CD4-positive, alpha-beta T cell treated with Interferon gamma for 1 hour (primary cell): ENCODE data around the gene PRPSAP2.
A peak's percentile ranks its signal among the peaks of the same experiment; 100 is the strongest.
"Not testable (repeated sequence)": the region's sequence is repeated elsewhere in the genome, so short reads cannot be mapped to it uniquely, and the experiment has no call there.

Experiments used
- DNase-seq: peaks from one replicate; pipeline ENCODE4 v3.0.0-alpha.2; 2020

PRPSAP2 gene

DNA sequence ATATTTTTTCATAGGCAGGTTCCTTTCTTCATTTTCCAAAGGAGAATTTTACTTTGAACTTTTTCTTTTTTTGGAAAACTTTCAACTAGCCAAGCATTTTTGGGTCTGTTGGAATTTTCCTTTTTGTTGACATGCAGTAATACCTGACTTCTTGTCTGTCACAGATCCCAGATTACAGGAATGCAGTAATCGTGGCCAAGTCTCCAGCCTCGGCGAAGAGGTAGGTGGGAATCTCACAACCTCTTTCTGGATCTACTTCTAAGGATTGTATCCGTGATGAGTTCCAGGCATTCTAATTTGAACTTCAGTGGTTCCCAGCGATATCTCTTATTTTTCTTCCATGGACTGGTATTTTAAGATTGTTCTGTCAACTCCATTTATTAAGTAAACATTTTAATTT, 31.7 kb downstream of the PRPSAP2 start:
- no peak for DNase-seq

DNA sequence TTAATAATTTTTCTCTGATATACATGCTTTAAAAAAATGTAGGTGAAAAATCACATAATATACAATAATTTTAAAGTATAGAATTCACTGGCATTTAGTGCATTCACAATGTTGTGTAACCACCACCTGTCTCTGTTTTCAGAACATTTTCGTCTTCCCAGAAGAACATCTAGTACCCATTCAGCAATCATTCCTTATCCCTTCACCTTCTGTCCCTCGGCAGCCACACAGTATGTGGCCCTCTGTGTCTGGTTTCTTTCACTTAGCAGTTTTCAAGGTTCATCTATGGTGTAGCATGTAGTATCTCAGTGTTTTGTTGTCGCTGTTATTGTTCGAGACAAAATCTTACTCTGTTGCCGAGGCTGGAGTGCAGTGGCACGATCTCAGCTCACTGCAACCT, 33.6 kb downstream of the PRPSAP2 start:
- DNase-seq = no peak

DNA sequence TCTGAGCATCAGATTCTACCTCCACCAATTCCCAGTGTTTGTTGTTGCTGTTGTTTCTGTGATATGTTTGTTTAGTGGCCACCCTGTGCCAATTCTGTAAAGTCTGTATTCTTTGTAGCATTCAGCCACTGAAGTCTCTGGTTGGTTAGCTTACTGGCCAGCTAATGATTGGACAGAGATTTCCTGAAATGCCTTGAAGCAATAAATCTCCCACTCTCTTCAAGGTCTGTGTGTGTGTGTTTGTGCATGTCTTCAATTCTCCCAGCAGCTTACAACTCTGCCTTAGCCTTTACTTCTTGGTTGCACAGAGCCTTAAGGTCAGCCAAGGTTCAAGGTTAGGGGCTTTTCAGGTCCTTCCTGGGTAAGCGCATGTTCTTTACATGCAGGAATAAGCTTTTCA, 38.2 kb downstream of the PRPSAP2 start:
- no peak for DNase-seq

DNA sequence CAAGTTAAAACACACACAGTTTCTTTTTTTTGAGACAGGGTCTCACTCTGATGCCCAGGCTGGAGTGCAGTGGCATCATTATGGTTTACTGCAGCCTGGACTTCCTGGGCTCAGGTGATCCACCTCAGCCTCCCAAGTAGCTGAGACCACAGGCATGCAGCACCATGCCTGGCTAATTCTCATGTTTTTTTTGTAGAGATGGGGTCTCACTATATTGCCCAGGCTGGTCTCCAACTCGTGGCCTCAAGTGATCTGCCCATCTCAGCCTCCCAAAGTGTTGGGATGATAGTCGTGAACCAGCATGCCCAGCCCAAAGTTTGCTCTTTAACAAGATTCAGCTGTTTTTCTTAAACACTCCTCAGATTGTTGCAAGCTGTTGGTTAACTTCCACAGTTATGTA, 39.0 kb downstream of the PRPSAP2 start:
- no peak for DNase-seq

DNA sequence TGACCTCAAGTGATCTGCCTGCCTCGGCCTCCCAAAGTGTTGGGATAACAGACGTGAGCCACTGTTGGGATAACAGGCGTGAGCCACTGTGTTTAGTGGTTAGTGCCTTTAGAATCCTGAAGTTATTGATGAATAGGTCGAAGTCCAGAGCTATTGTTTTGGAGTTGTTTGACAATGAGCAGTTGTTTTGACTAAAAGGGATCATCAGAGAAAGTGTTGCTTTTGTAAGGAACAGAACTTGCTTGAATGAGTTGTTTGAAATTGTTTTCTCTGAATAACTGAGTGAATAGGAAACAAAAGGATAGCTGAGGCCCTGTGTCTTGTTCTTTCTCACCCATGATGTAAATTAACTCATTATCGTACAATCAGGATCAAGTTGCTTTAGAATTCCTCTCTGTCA, 46.6 kb downstream of the PRPSAP2 start:
- no peak for DNase-seq

DNA sequence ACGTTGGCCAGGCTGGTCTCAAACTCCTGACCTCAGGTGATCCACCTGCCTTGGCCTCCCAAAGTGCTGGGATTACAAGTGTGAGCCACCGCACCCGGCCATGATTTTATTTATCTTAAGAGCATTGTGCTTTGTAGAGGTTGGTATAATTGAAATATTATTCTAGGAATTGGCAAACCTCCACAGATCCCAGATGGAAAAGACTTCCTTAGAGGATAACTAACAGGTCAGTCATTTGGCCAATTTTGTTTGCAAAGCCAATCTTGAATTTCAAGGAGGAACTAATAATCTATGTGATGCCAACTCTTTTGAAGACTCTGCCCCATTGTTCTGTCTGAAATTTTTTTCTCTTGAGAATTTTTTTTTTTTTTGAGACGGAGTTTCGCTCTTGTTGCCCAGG, 47.3 kb downstream of the PRPSAP2 start:
- DNase-seq = no peak

DNA sequence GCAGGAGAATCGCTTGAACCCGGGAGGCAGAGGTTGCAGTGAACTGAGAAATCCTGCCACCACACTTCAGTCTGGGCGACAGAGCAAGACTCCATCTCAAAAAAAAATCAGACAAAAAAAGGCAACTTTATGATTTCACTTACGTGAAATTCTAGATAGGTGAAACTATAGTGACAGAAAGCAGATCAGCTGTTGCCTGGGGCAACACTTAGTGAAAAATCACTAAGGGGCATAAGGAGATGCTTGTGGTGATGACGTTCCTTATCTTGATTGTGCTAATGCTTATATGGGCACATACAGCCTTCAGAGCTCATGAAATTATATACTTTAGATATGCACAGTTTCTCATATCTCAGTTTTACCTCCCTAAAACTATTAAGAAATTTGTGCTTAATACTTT, 52.4 kb downstream of the PRPSAP2 start:
- DNase-seq = no peak

DNA sequence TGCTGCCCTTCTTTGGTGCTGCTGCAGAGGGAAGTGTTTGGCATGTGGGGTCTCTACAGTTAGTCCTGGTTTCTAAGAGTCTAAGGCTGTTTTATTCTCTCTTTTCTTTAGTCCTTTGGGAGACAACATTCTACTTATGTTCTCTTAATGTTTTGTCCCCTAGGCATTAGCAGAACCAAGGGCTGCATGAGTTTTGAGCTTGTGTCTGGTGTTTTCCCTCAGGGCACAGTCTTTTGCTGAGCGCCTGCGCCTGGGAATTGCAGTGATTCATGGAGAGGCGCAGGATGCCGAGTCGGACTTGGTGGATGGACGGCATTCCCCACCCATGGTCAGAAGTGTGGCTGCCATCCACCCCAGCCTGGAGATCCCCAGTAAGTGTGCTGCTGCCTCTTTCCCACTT, 53.0 kb downstream of the PRPSAP2 start:
- no peak for DNase-seq

DNA sequence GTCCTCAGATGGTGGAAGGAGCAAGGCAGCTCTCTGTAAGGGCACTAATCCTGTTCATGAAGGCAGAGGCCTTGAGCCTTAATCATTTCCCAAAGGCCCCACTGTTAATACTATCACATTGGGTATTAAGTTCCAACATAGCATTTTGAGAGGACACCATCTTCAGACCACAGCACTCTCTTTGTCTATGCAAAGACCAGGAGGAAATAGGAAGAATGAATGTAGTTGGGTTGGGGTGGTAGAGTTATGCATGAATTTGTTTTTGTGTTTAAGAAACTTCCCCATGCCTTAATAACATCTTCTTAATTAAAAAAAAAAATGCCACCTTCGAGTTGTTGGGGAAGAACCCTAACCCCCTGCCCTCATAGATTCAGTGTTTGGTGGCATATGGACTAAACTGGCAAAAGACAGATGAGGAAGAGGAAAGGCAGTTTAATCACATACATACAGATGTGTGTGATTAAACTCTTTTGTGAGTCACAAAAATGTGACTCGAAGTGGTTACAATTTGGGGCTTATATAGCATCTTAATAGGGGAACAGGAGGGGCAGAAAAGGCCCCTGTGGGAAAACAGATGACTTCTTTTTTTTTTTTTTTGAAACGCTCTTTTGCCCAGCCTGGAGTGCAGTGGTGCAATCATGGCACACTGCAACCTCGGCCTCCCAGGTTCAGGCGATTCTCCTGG, 59.0 kb downstream of the PRPSAP2 start:
- no peak for DNase-seq

DNA sequence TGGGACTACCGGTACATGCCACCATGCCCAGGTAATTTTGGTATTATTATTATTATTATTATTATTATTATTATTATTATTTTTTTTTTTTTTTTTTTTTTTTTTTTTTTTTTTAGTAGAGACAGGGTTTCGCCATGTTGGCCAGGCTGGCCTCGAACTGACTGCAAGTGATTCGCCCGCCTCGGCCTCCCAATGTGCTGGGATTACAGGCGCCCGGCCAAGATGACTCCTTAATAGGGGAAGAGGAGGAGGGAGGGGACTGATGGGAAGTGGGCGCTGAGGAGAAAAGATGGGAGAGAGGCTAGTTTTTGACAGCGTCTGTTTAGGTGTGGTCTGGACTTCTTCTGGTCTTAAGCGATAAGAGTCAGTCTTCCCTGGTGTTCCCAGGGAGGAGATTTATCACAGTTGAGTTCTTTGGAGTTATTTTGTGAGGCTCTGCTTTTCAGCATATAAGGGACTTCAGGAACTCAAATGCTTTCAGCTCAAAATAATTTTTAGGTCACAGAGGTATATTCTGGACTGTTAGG, 59.6 kb downstream of the PRPSAP2 start:
- DNase-seq = no peak

DNA sequence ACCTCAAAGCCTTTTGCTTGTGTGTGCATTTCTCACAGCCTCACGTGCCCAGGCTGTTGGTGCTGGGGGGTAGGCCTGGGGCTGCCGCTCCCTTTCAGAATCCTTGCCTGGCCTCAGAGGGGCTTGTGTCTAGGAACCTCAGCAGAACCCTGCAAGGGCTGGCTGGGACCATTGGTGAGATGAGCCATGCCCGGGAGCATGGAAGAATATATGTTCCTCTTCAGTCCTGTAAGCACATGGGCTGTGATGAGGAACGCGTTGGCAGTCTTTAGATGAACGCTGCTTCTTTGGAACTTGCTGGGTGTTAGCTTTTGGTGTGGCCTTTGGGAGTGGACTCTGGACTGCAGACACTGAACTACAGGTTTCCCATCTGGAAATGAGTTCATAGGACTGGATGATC, 62.0 kb downstream of the PRPSAP2 start:
- DNase-seq = no peak

DNA sequence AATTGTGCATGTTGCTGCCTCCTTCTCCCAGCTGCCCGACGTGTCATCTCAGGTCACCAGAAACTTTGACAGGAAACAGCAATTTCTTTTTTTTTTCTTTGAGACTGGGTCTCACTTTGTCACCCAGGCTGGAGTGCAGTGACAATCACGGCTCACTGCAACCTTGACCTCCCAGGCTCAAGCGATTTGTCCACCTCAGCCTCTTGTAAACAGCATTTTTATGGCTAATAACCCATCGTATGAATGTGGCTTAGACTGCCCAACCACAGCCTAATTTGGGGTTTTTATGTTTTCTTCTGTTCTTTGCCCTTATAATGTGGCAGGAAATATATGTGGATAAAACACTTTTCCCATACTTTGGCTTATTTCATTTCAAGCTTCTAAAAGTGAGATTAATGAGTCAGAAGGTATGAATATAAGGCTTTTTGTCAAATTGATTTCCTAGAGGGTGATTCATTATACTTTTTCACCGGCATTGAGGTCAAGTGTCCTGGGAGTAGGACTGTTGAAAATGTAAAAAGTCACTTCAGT, 63.0 kb downstream of the PRPSAP2 start:
- DNase-seq = no peak

DNA sequence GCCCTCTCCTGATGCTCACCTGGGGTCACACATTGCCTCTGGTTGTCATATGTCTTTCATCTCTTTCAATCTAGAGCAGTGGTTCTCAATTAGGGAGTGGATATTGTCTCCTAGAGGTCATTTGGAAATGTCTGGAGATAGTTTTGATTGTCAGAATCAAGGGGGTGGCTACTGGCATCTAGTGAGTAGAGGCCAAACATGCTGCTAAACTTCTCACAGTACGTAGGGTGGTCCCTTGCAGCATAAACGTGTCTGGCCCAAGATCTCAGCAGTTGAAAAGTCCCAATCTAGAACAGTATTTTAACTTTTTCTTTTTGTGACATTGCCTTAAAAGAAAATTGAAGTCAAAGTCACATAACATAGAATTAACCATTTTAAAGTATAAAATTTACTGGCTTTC, 63.6 kb downstream of the PRPSAP2 start:
- no peak for DNase-seq

DNA sequence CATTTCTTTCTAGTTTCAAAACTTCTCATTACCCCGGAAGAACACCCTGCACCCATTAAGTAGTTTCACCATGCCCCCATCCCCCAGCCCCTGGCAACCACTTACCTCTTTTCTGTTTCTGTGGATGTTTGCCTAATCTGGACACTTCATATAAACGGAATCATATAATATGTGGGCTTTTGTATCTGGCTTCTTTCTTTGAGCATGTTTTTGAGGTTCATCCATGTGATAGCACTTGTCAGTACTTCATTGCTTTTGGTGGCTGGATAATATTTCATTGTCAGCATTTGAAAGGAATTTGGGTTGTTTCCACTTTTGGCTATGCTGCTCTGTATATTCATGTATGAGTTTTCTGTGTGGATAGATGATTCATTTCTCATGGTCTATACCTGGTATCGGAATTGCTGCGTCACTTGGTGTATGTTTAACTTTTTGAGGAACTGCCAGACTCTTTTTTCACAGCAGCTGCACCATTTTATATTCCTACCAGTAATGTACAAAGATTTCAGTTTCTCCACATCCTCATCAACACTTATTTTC, 64.1 kb downstream of the PRPSAP2 start:
- no peak for DNase-seq

DNA sequence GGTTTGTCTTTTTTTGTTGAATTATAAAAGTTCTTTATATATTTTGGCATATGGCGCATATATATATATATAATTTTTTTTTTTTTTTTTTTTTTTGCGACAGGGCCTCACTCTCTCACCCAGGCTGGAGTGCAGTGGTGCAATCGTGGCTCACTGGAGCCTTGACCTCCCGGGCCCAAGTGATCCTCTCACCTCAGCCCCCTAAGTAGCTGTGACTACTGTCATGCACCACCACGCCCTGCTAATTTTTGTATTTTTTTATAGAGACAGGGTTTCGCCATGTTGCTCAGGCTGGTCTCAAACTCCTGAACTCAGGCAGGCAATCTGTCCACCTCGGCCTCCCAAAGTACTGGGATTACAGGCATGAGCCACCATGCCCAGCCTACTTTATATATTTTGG, 64.7 kb downstream of the PRPSAP2 start:
- not testable (repeated sequence) for DNase-seq

DNA sequence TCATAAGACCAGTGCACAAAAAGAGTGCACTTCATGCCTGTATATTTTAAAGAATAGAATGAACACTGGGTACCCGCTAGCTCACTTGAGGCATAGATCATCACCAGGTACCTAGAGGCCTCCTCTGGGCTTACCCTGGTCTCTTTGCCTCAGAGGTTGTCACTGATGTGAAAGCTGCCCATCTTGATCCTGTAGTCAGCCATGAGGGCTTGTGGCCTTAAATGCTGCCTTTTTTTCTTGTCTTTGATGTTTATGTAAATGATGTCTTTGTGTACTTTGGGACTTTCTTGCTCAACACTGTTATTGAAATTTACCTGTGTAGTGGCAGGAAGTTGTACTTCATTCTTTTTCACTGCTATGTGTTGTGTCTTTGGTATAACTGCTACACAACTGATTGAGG, 67.3 kb downstream of the PRPSAP2 start:
- DNase-seq = no peak

DNA sequence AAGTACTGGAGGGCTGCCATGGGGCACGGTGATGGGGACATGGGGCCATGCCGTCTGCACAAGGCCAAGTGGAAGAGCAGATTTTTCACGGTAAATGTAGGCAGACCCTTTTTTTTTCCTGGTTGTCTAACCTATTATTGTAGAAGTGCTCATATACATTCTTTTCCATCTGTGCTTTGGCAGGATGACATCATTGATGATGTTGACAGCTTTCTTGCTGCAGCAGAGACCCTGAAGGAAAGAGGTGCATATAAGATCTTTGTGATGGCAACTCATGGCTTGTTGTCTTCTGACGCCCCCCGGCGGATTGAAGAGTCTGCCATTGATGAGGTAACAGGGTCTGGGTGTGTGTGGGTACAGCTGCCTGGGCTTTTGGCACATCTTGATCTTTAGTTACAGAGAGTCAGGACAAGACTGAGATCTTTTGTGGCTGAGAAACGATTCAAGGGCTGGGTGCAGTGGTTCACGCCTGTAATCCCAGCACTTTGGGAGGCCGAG, 70.7 kb downstream of the PRPSAP2 start:
- no peak for DNase-seq

DNA sequence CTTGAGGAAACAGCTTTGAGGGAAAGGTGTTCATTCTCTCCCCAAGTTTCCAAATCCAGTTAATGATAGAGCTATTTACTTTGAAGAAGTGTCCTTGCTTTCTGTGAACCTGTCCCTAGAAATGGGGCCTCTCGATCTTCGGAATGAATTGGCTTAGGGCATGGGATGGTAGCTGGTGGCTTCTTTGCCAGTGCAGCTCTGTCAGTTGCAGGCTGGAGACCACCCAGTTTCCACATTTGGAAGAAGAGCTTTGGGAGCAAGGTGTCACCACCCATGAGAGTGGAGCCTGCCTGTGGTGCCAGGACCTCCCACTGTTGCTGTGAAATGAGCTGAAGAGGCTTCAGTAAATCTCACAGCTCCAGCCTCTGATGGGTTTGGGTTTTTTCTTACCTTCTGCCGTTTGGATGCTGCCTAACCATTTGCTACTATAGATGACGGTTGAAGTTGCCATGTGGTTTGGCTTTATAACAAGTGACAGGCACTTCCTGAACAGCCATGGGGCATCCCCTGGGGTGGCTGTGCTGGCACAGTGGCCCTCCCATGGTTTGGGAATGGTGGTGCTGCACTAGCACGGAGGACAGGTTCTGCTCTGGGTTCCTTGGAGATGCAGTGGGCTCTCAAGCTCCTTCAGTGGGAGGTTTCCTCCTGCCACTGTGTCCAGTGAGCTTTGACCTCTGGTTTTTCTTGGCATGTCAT, 74.6 kb downstream of the PRPSAP2 start:
- DNase-seq = peak; percentile 11

DNA sequence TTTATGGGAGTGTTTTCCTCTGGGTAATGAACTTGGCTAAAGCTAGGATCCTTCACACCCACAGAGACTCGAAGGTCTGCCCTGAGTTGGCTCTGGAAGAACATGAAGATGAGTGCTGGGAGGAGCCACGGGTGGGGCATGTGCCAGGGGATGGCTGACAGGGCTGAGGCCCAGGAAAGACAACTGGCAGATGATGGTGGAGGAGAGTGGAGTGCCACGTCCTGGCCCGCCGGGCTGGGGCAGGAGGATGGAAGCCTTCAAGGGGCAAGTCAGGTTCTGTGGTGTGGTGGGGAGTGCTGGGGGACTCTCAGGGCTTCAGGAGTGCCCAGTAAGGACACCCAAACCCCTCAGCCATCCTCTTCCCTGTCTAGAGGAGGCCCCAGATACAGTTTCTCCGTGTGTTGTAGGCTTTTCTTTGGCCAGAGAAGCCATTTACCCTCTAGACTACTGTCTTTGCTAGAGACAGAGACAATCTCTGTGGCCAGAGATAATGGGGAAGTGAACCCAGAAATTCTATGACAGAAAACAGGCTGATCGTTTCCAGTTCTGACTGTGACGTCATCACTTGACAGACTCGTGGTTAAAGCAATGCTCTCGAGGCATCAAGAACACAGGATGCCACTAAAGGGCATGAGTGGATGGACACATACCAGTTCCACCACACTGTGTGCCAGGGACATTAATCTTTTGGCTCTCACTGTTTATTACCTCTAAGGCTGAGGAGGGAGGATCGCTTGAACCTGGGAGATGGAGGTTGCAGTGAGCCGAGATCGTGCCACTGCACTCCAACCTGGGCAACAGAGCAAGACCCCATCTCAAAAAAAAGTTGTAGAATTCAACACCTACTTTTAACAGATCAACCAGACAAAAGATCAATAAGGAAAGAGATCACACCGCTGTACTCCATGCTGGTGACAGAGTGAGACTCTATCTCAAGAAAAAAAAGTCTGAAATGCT, 75.4 kb downstream of the PRPSAP2 start:
- DNase-seq = peak; percentile 22

DNA sequence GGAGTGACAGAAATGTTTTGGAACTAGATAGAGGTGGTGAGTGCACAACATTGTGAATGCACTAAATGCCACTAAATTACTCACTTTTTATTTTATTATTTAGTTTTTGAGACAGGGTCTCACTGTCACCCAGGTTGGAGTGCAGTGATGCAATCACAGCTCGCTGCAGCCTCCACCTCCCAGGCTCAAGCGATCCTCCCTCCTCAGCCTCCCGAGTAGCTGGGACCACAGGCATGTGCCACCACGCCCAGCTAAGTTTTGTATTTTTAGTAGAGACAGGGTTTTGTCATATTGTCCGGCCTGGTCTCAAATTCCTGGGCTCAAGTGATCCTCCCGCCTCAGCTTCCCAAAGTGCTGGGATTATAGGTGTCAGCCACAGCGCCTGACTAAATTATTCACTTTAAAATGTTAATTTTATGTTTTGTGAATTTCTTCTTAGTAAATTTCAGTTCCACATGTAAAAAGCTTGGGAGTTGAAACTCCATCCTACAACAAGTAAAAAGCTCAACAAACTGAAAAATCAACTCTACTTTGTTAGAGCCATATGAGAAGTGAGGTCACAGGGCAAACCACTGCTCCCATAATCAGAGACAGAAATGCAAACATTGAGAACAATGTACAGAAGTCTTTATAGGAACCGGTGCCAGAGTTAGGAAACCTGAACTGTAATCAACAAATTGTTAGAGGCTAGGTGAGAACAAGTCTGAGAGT, 80.2 kb downstream of the PRPSAP2 start:
- no peak for DNase-seq

DNA sequence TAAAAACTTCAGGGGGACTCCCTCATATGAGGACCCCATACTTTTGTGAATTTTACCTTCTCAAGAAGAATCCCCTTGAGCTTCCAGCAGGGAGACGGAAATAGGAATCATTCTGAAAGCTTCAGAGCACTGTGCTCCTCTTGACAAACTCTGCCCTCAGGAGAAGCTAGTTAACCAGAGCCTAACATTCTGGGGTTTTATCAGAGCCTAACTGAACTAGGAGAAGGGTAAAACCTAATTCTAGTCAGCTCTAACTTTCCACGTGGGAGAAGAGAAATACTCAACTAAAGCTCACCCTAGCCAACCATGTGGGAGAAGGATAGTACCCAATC, 80.7 kb downstream of the PRPSAP2 start:
- no peak for DNase-seq

DNA sequence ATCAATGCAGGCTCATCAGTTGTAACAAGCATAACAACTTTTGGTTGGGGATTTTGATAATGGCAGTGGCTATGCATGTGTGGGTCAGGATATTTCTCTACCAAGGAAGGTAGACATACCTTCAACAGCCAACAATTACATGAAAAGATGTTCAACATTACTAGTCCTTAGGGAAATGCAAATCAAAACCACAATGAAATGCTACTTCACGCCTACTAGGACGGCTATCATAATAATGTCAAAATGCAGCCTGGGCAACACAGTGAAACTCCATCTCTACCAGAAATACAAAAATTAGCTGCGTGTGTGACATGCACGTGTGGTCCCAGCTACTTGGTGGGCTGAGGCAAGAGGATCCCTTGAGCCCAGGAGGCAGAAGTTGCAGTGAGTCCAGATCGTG, 86.7 kb downstream of the PRPSAP2 start:
- DNase-seq = no peak
